Measurements from ENCODE around the gene LNP1.
"Not testable (repeated sequence)": the region's sequence is repeated elsewhere in the genome, so short reads cannot be mapped to it uniquely, and the experiment has no call there.

LNP1 gene

GRCh38 chr3:100470951-100471350, 69.6 kb downstream of the LNP1 start:
- no peak overlapping the region for H3K4me3 ChIP-seq (ENCODE audit: low read depth, low read length)
- DNase-seq (ENCODE audit: low read depth), result no peak
- TF ChIP-seq MYC (IDR thresholded peaks at IDR 0.05; ENCODE audit: low read depth, low read length) (no peak), CTCF (IDR thresholded peaks at IDR 0.05; ENCODE audit: low read depth, low read length) (no peak), MAX (IDR thresholded peaks at IDR 0.05; ENCODE audit: low read depth, low read length) (no peak), POLR2A (IDR thresholded peaks at IDR 0.05; ENCODE audit: extremely low read depth, insufficient read length) (no peak)

GRCh38 chr3:100471444-100471843, 70.1 kb downstream of the LNP1 start:
- TF ChIP-seq MYC (IDR thresholded peaks at IDR 0.05; ENCODE audit: low read depth, low read length) (no peak), POLR2A (IDR thresholded peaks at IDR 0.05; ENCODE audit: extremely low read depth, insufficient read length) (no peak), MAX (IDR thresholded peaks at IDR 0.05; ENCODE audit: low read depth, low read length) (no peak), CTCF (IDR thresholded peaks at IDR 0.05; ENCODE audit: low read depth, low read length) (no peak)
- no peak overlapping the region for H3K4me3 ChIP-seq (ENCODE audit: low read depth, low read length)

GRCh38 chr3:100477851-100478360, 76.6 kb downstream of the LNP1 start:
- H3K4me3 ChIP-seq (ENCODE audit: low read depth, low read length); DNase-seq (ENCODE audit: low read depth): not testable (repeated sequence)

More at GRCh38 chr3:100471444-100471843, 70.1 kb downstream of the LNP1 start:
- no peak for DNase-seq (ENCODE audit: low read depth)

- DNase-seq (ENCODE audit: low read depth); H3K4me3 ChIP-seq (ENCODE audit: low read depth, low read length): not testable (repeated sequence)
Measured at GRCh38 chr3:100478521-100478920, 77.2 kb downstream of the LNP1 start.

GRCh38 chr3:100480081-100480480, 78.7 kb downstream of the LNP1 start:
- TF ChIP-seq MAX (IDR thresholded peaks at IDR 0.05; ENCODE audit: low read depth, low read length), result no peak
- TF ChIP-seq MYC (IDR thresholded peaks at IDR 0.05; ENCODE audit: low read depth, low read length), result no peak
- no peak for TF ChIP-seq POLR2A (IDR thresholded peaks at IDR 0.05; ENCODE audit: extremely low read depth, insufficient read length)
- no peak for TF ChIP-seq CTCF (IDR thresholded peaks at IDR 0.05; ENCODE audit: low read depth, low read length)
- no peak overlapping the region for H3K4me3 ChIP-seq (ENCODE audit: low read depth, low read length)
- no peak for DNase-seq (ENCODE audit: low read depth)

GRCh38 chr3:100482176-100482575, 80.8 kb downstream of the LNP1 start:
- no peak for DNase-seq (ENCODE audit: low read depth)
- no peak for TF ChIP-seq MYC (IDR thresholded peaks at IDR 0.05; ENCODE audit: low read depth, low read length)
- no peak for TF ChIP-seq CTCF (IDR thresholded peaks at IDR 0.05; ENCODE audit: low read depth, low read length)
- TF ChIP-seq POLR2A (IDR thresholded peaks at IDR 0.05; ENCODE audit: extremely low read depth, insufficient read length), result no peak
- TF ChIP-seq MAX (IDR thresholded peaks at IDR 0.05; ENCODE audit: low read depth, low read length), result no peak
- no peak overlapping the region for H3K4me3 ChIP-seq (ENCODE audit: low read depth, low read length)

- DNase-seq (ENCODE audit: low read depth), result no peak
- TF ChIP-seq MYC (IDR thresholded peaks at IDR 0.05; ENCODE audit: low read depth, low read length) (no peak), POLR2A (IDR thresholded peaks at IDR 0.05; ENCODE audit: extremely low read depth, insufficient read length) (no peak), MAX (IDR thresholded peaks at IDR 0.05; ENCODE audit: low read depth, low read length) (no peak), CTCF (IDR thresholded peaks at IDR 0.05; ENCODE audit: low read depth, low read length) (no peak)
- no peak overlapping the region for H3K4me3 ChIP-seq (ENCODE audit: low read depth, low read length)
Measured at GRCh38 chr3:100483529-100483928, 82.2 kb downstream of the LNP1 start.
